ENCODE measurements around the gene TMEM63B.

Gene TMEM63B

GRCh38 chr6:44104481-44105021 is 22.8 kb upstream of the TMEM63B start:
- peaks cover 12 to 18% of the 10 kb centered on the region in 2 donors for H3K4me1 Mint-ChIP-seq
- no peak overlapping the region for H3K4me3 Mint-ChIP-seq
- no peak for DNase-seq
- no peaks in the 10 kb centered on the region for H3K27me3 Mint-ChIP-seq
- peaks cover 47 to 63% of the 10 kb centered on the region in 2 donors for H3K36me3 Mint-ChIP-seq
- H3K9me3 Mint-ChIP-seq, result no peaks in the 10 kb centered on the region
- no peak for ATAC-seq (replicated peaks)
- no peak overlapping the region for H3K27ac Mint-ChIP-seq

GRCh38 chr6:44105146-44105545 is 22.2 kb upstream of the TMEM63B start:
- Mint-ChIP-seq H3K27ac (no peak overlapping the region), H3K4me3 (no peak overlapping the region), H3K27me3 (no peaks in the 10 kb centered on the region), H3K9me3 (no peaks in the 10 kb centered on the region), H3K4me1 (peaks cover 11 to 18% of the 10 kb centered on the region in 2 donors), H3K36me3 (peaks cover 52 to 67% of the 10 kb centered on the region in 2 donors)
- ATAC-seq (replicated peaks), result no peak
- DNase-seq, result no peak

GRCh38 chr6:44105993-44106740 is 21.2 kb upstream of the TMEM63B start:
- Mint-ChIP-seq H3K27ac (no peak overlapping the region), H3K4me1 (peaks cover 10 to 18% of the 10 kb centered on the region in 2 donors), H3K4me3 (no peak overlapping the region), H3K27me3 (no peaks in the 10 kb centered on the region), H3K9me3 (no peaks in the 10 kb centered on the region), H3K36me3 (peaks cover 52 to 67% of the 10 kb centered on the region in 2 donors)
- ATAC-seq (replicated peaks) (no peak), DNase-seq (no peak)

- no peak overlapping the region for H3K27ac Mint-ChIP-seq
Observed at GRCh38 chr6:44107017-44107416, 20.3 kb upstream of the TMEM63B start.

GRCh38 chr6:44108471-44108870 is 18.9 kb upstream of the TMEM63B start:
- no peaks in the 10 kb centered on the region for H3K27me3 Mint-ChIP-seq
- H3K9me3 Mint-ChIP-seq, result no peaks in the 10 kb centered on the region
- no peak overlapping the region for H3K27ac Mint-ChIP-seq
- H3K4me1 Mint-ChIP-seq, result peaks cover 7 to 13% of the 10 kb centered on the region in 2 donors
- ATAC-seq (replicated peaks), result no peak
- peaks cover 54 to 62% of the 10 kb centered on the region in 2 donors for H3K36me3 Mint-ChIP-seq
- H3K4me3 Mint-ChIP-seq, result no peak overlapping the region
- no peak for DNase-seq

More at GRCh38 chr6:44107017-44107416, 20.3 kb upstream of the TMEM63B start:
- DNase-seq (no peak), ATAC-seq (replicated peaks) (no peak)
- Mint-ChIP-seq H3K27me3 (no peaks in the 10 kb centered on the region), H3K36me3 (peaks cover 60 to 71% of the 10 kb centered on the region in 2 donors), H3K4me1 (peaks cover 10 to 20% of the 10 kb centered on the region in 2 donors), H3K9me3 (no peaks in the 10 kb centered on the region), H3K4me3 (no peak overlapping the region)

GRCh38 chr6:44109212-44109611 is 18.1 kb upstream of the TMEM63B start:
- Mint-ChIP-seq H3K27me3 (no peaks in the 10 kb centered on the region), H3K36me3 (peaks cover 52 to 59% of the 10 kb centered on the region in 2 donors), H3K27ac (no peak overlapping the region), H3K4me1 (peaks cover 7 to 13% of the 10 kb centered on the region in 2 donors), H3K9me3 (no peaks in the 10 kb centered on the region), H3K4me3 (no peak overlapping the region)
- ATAC-seq (replicated peaks), result no peak
- no peak for DNase-seq

- H3K27ac Mint-ChIP-seq, result no peak overlapping the region
- ATAC-seq (replicated peaks) (no peak), DNase-seq (no peak)
- peaks cover 6 to 13% of the 10 kb centered on the region in 2 donors for H3K4me1 Mint-ChIP-seq
- H3K9me3 Mint-ChIP-seq, result no peaks in the 10 kb centered on the region
- H3K27me3 Mint-ChIP-seq, result no peaks in the 10 kb centered on the region
- H3K4me3 Mint-ChIP-seq, result no peak overlapping the region
- H3K36me3 Mint-ChIP-seq, result peaks cover 44 to 50% of the 10 kb centered on the region in 2 donors
Observed at GRCh38 chr6:44110005-44110676, 17.2 kb upstream of the TMEM63B start.

- Mint-ChIP-seq H3K36me3 (peaks cover 45 to 49% of the 10 kb centered on the region in 2 donors), H3K9me3 (no peaks in the 10 kb centered on the region), H3K27ac (no peak overlapping the region), H3K4me1 (peaks cover 9 to 17% of the 10 kb centered on the region in 2 donors), H3K27me3 (no peaks in the 10 kb centered on the region), H3K4me3 (no peak overlapping the region)
- no peak for DNase-seq
- no peak for ATAC-seq (replicated peaks)
Observed at GRCh38 chr6:44110966-44111365, 16.4 kb upstream of the TMEM63B start.

GRCh38 chr6:44111434-44112417 is 15.6 kb upstream of the TMEM63B start:
- peak overlapping the region; percentile 33 for H3K27ac Mint-ChIP-seq
- no peak overlapping the region for H3K4me3 Mint-ChIP-seq
- DNase-seq (no peak), ATAC-seq (replicated peaks) (no peak)
- H3K36me3 Mint-ChIP-seq, result peaks cover 39 to 46% of the 10 kb centered on the region in 2 donors
- peaks cover 7 to 21% of the 10 kb centered on the region in 2 donors for H3K4me1 Mint-ChIP-seq
- no peaks in the 10 kb centered on the region for H3K27me3 Mint-ChIP-seq
- H3K9me3 Mint-ChIP-seq, result no peaks in the 10 kb centered on the region

GRCh38 chr6:44113414-44113813 is 13.9 kb upstream of the TMEM63B start:
- DNase-seq (no peak), ATAC-seq (replicated peaks) (no peak)
- Mint-ChIP-seq H3K27me3 (no peaks in the 10 kb centered on the region), H3K27ac (no peak overlapping the region), H3K9me3 (no peaks in the 10 kb centered on the region), H3K4me3 (no peak overlapping the region), H3K36me3 (peaks cover 34 to 47% of the 10 kb centered on the region in 2 donors), H3K4me1 (peaks cover 12 to 33% of the 10 kb centered on the region in 2 donors)

GRCh38 chr6:44115866-44116265 is 11.5 kb upstream of the TMEM63B start:
- Mint-ChIP-seq H3K27me3 (no peaks in the 10 kb centered on the region), H3K9me3 (no peaks in the 10 kb centered on the region), H3K36me3 (peaks cover 26 to 36% of the 10 kb centered on the region in 2 donors), H3K4me1 (peaks cover 21 to 49% of the 10 kb centered on the region in 2 donors), H3K4me3 (no peak overlapping the region), H3K27ac (no peak overlapping the region)
- DNase-seq (no peak), ATAC-seq (replicated peaks) (no peak)

- H3K27me3 Mint-ChIP-seq, result no peaks in the 10 kb centered on the region
- H3K4me1 Mint-ChIP-seq, result peaks cover 21 to 53% of the 10 kb centered on the region in 2 donors
- peaks cover 18 to 27% of the 10 kb centered on the region in 2 donors for H3K36me3 Mint-ChIP-seq
- no peak overlapping the region for H3K27ac Mint-ChIP-seq
- no peak overlapping the region for H3K4me3 Mint-ChIP-seq
- H3K9me3 Mint-ChIP-seq, result no peaks in the 10 kb centered on the region
- no peak for DNase-seq
- no peak for ATAC-seq (replicated peaks)
Observed at GRCh38 chr6:44116641-44117382, 10.5 kb upstream of the TMEM63B start.

- no peaks in the 10 kb centered on the region for H3K9me3 Mint-ChIP-seq
- H3K27ac Mint-ChIP-seq, result no peak overlapping the region
Observed at GRCh38 chr6:44117397-44118128, 9.8 kb upstream of the TMEM63B start.

More at GRCh38 chr6:44117397-44118128, 9.8 kb upstream of the TMEM63B start:
- Mint-ChIP-seq H3K27me3 (no peaks in the 10 kb centered on the region), H3K4me1 (peaks cover 23 to 53% of the 10 kb centered on the region in 2 donors), H3K4me3 (no peak overlapping the region), H3K36me3 (peaks cover 12 to 21% of the 10 kb centered on the region in 2 donors)
- DNase-seq (no peak), ATAC-seq (replicated peaks) (no peak)
